ENCODE data around the gene SLC23A3.
"Not testable (repeated sequence)": the region's sequence is repeated elsewhere in the genome, so short reads cannot be mapped to it uniquely, and the experiment has no call there.

Gene SLC23A3

GRCh38 chr2:219204425-219205164, 34.8 kb upstream of the SLC23A3 start:
- DNase-seq: no peak

DNA sequence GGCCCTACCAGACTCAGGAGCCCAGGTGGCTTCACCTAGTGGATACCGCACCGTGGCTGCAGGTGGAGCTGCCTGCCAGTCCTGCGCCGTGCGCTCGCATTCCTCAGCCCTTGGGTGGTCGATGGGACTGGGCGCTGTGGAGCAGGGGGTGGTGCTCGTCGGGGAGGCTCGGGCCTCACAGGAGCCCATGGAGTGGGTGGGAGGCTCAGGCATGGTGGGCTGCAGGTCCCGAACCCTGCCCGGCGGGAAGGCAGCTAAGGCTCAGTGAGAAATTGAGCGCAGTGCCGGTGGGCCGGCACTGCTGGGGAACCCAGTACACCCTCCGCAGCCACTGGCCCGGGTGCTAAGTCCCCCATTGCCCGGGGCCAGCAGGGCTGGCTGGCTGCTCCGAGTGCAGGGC, 31.5 kb upstream of the SLC23A3 start:
- DNase-seq: not testable (repeated sequence)

- DNase-seq: not testable (repeated sequence)
Measured at GRCh38 chr2:219200502-219201326, 30.9 kb upstream of the SLC23A3 start.

- no peak for DNase-seq
Measured at GRCh38 chr2:219199470-219200211, 29.8 kb upstream of the SLC23A3 start.

- no peak for DNase-seq
Measured at GRCh38 chr2:219198974-219199373, 29.1 kb upstream of the SLC23A3 start.

GRCh38 chr2:219197388-219197787, 27.6 kb upstream of the SLC23A3 start:
- no peak for DNase-seq

DNA sequence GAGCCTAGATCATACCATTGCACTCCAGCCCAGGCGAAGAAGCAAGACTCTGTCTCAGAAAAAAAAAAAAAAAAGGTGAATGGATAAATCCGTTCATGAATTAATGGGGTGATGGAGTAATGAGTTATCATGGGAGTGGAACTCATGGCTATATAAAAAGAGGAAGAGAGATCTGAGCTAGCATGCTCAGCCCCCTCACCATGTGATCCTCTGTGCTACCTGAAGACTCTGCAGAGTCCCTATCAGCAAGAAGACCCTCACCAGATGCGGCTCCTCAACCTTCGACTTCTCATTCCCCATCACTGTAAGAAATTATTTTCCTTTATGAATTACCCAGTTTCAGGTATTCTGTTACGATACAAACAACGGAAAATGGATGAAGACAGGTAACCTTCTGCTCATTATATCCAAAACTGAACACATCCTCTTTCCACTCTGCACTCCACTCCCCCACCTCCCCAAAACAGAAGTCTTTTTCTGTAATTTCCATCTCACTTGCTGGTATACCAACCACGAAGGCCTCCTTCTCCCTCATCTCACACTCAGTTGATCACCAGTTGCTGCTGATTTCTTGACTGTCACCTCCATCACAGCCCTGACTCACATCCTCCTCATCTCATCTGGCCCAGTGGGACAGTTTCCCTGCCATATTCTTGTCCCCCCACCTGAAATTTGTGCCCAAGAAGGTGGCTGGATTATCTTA, 17.1 kb upstream of the SLC23A3 start:
- no peak for DNase-seq

DNA sequence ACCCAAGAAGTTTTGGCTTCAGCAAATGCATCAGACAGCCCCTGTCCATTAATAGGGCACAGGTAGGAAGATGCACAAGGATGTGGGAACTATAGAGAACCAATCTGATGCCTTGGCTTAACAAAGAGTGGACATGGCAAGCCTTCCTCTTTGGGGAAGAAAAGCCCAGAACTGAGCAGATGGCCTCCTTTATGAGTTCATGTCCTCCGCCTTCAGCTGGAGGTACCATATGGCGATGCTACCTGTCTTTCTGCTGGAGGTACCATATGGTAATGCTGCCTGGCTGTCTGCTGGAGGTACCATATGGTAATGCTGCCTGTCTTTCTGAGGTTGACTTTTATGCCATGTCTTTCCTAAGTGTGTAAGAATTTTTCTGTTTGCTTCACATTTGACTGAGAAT, 14.3 kb upstream of the SLC23A3 start:
- no peak for DNase-seq

DNA sequence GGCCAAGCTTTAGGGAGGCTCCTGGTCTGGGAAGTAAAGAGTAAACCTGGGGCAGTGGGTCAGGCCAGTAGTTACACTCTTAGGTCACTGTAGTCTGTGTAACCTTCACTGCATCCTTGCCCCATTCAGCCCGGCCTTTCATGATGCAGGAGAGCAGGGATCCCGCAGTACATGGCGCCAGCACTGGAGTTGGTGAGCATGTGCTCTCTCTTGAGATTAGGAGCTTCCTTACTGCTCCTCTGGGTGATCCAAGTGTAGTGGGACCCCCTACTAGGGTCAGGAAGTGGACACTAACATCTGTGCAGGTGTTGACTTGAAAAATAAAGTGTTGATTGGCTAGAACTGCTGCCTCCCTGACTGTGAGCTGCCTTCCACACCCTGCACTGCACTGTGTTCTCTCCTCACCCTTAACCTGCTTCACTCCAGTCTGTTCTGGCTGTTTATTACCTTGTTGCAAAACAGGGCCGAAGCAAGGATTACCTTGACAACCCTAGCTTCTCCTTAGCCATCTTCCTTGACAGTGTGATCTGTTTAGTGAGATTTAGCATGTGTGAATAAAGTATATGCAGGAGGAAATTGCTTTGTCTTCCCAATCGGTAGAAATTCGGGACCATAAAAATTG, 13.4 kb upstream of the SLC23A3 start:
- DNase-seq: no peak

GRCh38 chr2:219182331-219183150, 12.7 kb upstream of the SLC23A3 start:
- no peak for DNase-seq

- DNase-seq: no peak
Measured at GRCh38 chr2:219181531-219181930, 11.7 kb upstream of the SLC23A3 start.

GRCh38 chr2:219180961-219181360, 11.1 kb upstream of the SLC23A3 start:
- no peak for DNase-seq

GRCh38 chr2:219179601-219180465, 10.0 kb upstream of the SLC23A3 start:
- DNase-seq: no peak

DNA sequence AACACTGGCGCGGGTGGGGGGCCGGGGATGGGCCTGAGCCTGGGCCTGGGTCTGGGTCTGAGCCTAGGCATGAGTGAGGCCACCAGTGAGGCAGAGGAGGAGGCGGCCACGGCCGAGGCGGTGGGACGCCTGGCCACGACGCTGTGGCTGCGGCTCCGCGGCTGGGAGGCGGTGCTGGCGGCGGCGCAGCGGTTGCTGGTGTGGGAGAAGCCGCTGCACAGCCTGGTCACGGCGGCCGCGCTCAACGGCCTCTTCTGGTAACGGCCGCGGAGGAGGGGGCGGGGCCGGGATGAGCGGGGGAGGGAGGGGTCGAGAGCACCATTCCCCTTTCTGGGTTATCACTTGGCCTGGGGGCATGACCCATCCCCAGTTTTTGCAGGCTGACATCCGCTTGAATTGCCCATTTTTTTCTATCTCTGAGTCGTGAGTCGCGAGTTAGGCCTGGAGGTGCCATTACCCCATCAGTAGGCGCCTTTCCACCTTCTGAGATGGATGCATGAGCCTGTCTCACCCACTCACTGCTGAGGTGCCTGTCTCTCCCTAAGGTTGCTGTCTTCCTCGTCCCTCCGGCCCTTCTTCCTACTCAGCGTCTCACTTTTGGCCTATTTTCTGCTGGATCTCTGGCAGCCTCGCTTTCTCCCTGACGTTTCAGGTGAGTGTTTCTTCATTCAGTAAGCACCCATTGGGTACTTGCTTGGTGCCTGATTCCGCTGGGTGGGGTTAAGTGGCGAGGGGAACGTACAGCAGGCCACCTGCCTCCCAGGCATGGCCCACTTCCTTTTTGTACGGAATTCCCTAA, 8.7 kb upstream of the SLC23A3 start:
- DNase-seq: no peak

DNA sequence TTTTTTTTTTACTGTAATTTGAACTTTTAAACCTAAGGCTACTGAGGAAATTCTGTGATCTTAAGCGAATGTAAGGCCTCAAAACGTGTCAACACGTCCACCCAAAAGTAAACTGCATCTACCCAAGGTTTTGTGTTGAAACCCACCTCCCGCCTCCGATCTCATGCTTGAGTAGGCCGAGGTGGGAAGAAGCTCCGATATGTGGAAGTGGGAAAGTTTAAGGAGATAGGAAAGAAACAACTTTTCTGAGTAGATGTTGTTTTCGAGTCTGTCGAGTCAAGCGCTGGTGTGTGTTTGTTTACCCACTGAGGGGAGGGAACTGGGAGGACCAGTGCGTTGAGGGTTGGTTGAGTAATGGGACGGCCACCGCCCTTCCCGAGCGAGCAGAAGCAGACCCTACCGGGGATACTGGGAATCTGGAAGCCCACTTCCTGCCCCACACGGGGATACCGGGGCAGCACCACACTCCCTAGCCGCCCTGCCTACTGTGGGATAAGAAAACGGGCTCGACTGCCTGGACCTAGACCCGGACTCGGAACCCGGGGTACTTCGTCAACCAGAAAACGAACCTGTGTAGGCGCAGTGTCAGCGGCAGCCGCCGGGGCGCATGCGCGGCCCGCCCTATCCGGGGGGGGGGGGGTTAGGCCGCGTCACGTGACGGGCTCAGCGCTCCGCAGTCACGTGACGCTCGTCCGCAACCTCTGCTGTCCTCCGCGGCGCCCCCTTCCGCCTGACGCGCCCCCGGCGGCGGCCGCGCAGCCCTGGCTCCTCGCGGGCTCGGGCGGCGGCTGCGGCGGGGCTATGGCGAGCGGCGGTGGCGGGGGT, 7.9 kb upstream of the SLC23A3 start, which contains the start of gene RETREG2:
TSS of gene RETREG2 (plus strand) at position 724 of the 825 bp plus-strand sequence. CDS start at position 802, 78 bp downstream.
- peak; percentile 59 for DNase-seq

DNA sequence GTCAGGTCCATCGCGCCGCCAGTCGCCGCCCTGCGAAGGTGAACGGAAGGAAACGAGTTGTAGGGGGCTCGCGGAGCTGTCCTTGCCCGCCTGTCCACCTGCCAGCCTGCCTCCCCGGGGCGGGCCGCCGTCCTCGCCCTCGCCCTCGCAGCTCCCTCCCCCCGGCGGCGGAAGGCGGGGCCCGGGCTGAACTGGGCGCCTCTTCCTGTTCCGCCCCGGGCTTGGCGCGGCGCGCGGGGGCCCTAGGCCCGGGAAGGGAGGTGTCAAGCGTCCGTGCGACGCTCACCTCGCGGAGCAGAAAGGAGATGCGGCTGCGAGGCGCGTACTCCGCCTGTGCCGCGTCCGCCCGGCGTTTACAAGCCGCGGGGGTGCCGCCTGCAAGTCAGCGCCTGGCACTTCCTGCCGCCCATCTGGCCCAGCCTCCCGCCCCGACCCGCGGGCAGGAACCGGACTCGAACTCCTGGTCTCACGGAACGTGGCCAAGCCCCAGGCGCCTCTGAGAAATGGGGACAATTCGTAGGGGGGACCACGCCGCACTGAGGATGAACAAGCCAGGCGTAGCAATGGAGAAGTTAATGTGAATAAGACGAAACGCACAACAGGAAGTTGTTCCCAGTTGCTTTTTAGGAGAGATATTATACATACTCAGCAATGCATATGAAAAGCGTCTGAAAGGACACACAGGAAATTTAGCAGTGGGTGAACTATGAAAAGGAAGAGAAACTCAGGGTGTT, 7.2 kb upstream of the SLC23A3 start, which contains the start of gene CNPPD1:
TSS of gene CNPPD1 (minus strand) at position 108 of the 734 bp plus-strand sequence. CDS start at position 11, 97 bp downstream.
- DNase-seq: peak; percentile 55
